AG09309 (cell line): ENCODE measurements around the gene ANKRD39.
A peak's percentile ranks its signal among the peaks of the same experiment; 100 is the strongest.

Experiments used
- DNase-seq: peaks from one replicate; pipeline ENCODE4 v3.0.0-alpha.2; 2010; ENCODE audit warnings: low read depth
- H3K4me3 ChIP-seq: 2 replicates; pipeline ENCODE4 v1.5.1; 2011; ENCODE audit warnings: mild to moderate bottlenecking, low read depth, low read length, moderate library complexity; ENCODE audit not compliant: control insufficient read depth
- CTCF ChIP-seq: IDR thresholded peaks from 2 replicates; pipeline ENCODE4 v1.5.1; 2011; ENCODE audit warnings: mild to moderate bottlenecking, low read depth, low read length, inconsistent platforms; ENCODE audit not compliant: insufficient read depth, control insufficient read depth; ENCODE audit errors: missing control alignments

The ANKRD39 gene

GRCh38 chr2:96872591-96873349 is 15.0 kb upstream of the ANKRD39 start:
- no peak overlapping the region for H3K4me3 ChIP-seq
- no peak for DNase-seq
- no peak for TF ChIP-seq CTCF

- no peak for DNase-seq
- TF ChIP-seq CTCF: no peak
- peak overlapping the region; percentile 99 for H3K4me3 ChIP-seq
These were observed 12.9 kb upstream of the ANKRD39 start for GRCh38 chr2:96870626-96871255.

- TF ChIP-seq CTCF: no peak
- no peak for DNase-seq
- H3K4me3 ChIP-seq: peak within 1 kb of the TSS; percentile 99
These were observed 12.2 kb upstream of the ANKRD39 start, which contains the start of gene SEMA4C for GRCh38 chr2:96869822-96870625. Gene SEMA4C (minus strand): TSS chr2:96870080. CDS start chr2:96867886, 2,194 bp downstream.

GRCh38 chr2:96869281-96869821 is 11.5 kb upstream of the ANKRD39 start:
- no peak for DNase-seq
- TF ChIP-seq CTCF: no peak
- H3K4me3 ChIP-seq: peak overlapping the region; percentile 99

GRCh38 chr2:96868555-96869280 is 10.9 kb upstream of the ANKRD39 start:
- peak overlapping the region; percentile 99 for H3K4me3 ChIP-seq
- DNase-seq: peak; percentile 62
- TF ChIP-seq CTCF: peak; percentile 38

GRCh38 chr2:96867756-96868554 is 10.1 kb upstream of the ANKRD39 start:
- peak overlapping the region; percentile 99 for H3K4me3 ChIP-seq
- no peak for TF ChIP-seq CTCF
- DNase-seq: no peak
